HG02759 (cell line): ENCODE measurements around the gene TIMM44.

Source experiments
- ATAC-seq: cut with Tn5 transposase; IDR thresholded peaks from one replicate; pipeline ENCODE4 v1.9.1; 2021; ENCODE audit warnings: mild to moderate bottlenecking, moderate library complexity; ENCODE audit not compliant: unreplicated experiment

The TIMM44 gene

DNA sequence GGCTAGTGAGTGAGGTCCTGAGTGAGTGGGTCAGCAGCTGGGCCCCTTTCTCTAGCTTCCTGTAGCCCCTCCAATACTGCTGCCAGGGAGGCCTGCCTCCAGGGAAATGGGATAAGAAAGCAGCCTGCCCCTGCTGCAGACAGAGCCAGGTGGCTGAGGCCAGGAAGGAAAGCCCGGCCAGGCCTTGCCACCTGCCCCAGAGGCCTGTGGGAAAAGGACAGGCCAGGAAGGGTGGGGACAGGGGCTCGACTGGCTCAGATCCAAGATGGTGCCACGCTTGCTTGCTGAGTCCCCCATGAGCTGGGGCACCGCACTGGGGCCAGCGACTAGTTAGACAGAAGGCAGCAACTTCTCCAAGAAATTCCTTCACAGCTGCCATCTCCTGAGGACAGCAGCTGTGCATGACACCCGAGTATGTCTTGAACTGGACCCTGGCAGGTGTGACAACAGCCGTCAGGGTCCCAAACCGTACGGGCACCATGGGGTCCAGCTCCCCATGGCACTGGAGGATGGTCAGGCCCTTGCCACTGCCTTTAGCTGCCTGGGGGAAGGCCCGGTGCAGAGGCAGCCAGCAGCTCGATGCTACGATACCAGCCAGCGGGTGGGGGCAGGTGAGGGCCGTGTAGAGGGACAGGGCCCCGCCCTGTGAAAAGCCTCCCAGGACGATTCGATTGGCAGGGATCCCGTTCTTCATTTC is 64.2 kb downstream of the TIMM44 start:
- ATAC-seq = no peak

GRCh38 chr19:7877249-7877836 is 66.1 kb downstream of the TIMM44 start:
- ATAC-seq = no peak
